A549 (cell line): Measurements from ENCODE around the gene RAD51B. TPM values are rescaled to one million over a fixed set of nuclear protein-coding genes. Genes with fewer than 3 reads are reported as not detected.

ENCODE experiments used
- ATAC-seq, 2 experiments: fragments of 200-7000 bp in 1 of 2; fragments of >200 bp in 1 of 2; cut with Nextera tagmentation in 1 of 2; cut with Tn5 transposase in 1 of 2; 3 replicates each; pipeline versions ENCODE4 v1.8.0 to v1.9.1; 2018 to 2020; ENCODE audit warnings: mild to moderate bottlenecking in 1 of 2, moderate library complexity in 1 of 2
- CTCF ChIA-PET: fragments of 300-600 bp; sonication (Branson Sonifier 250); formaldehyde crosslinking; extraction: SDS; loops from one replicate; lab custom pipeline; 2021; ENCODE audit warnings: antibody characterized with exemption, inconsistent platforms; lab: Yijun Ruan, JAX
- POLR2A ChIA-PET: fragments of 350-600 bp; formaldehyde crosslinking; extraction: SDS; loops from one replicate; lab custom pipeline; 2021; ENCODE audit warnings: antibody characterized with exemption, inconsistent platforms; lab: Yijun Ruan, JAX
- DNase-seq, 2 experiments: peaks; one replicate each; pipeline versions ENCODE4 v3.0.0 to v3.0.0-alpha.2; 2011 to 2016; ENCODE audit warnings: low read depth in 1 of 2, low spot score in 1 of 2
- FAIRE-seq: peaks from 2 replicates; lab custom pipeline; 2011; peaks lifted over from hg19 to GRCh38; lab: Jason Lieb, UNC
- H3K27ac ChIP-seq, 2 experiments: fragments of >200 bp; sonication (Bioruptor Twin); formaldehyde crosslinking; 3 replicates each; pipeline ENCODE4 v1.5.1; 2016 to 2017
- H3K4me1 ChIP-seq: fragments of >200 bp; sonication (Bioruptor Twin); formaldehyde crosslinking; 3 replicates; pipeline ENCODE4 v1.6.1; 2016
- H3K4me2 ChIP-seq: fragments of >200 bp; sonication (Bioruptor Twin); formaldehyde crosslinking; 3 replicates; pipeline ENCODE4 v1.6.1; 2016
- H3K4me3 ChIP-seq: fragments of >200 bp; sonication (Bioruptor Twin); formaldehyde crosslinking; 3 replicates; pipeline ENCODE4 v1.5.1; 2016
- H3K9me3 ChIP-seq: fragments of >200 bp; sonication (Bioruptor Twin); formaldehyde crosslinking; 3 replicates; pipeline ENCODE4 v1.6.1; 2016
- BHLHE40 ChIP-seq: IDR thresholded peaks from 2 replicates; pipeline ENCODE4 v1.6.1; 2012; ENCODE audit warnings: low read depth, low read length, inconsistent platforms
- CHD2 ChIP-seq: fragments of 150-350 bp; IDR thresholded peaks from 2 replicates; pipeline ENCODE4 v1.6.1; 2014; ENCODE audit warnings: low read length; ENCODE audit not compliant: partially characterized antibody
- EHF ChIP-seq: fragments of 250-450 bp; sonication (Bioruptor Pico); IDR thresholded peaks from 2 replicates; pipeline ENCODE4 v1.5.0; 2020; ENCODE audit warnings: mild to moderate bottlenecking
- FOSL2 ChIP-seq, 2 experiments: fragments of 450-650 bp in 1 of 2; fragments of >200 bp in 1 of 2; sonication (Bioruptor Twin) in 1 of 2; formaldehyde crosslinking; IDR thresholded peaks; 2 replicates each; pipeline versions ENCODE4 v1.5.0 to v1.6.1; 2016 to 2020; ENCODE audit warnings: mild to moderate bottlenecking in 1 of 2, moderate library complexity in 1 of 2
- GATA3 ChIP-seq: IDR thresholded peaks from 2 replicates; pipeline ENCODE4 v1.6.1; 2012; ENCODE audit warnings: borderline replicate concordance
- HEYL ChIP-seq: fragments of 250-450 bp; sonication (Bioruptor Pico); IDR thresholded peaks from 2 replicates; pipeline ENCODE4 v1.8.0; 2021; ENCODE audit warnings: mild to moderate bottlenecking, moderate library complexity
- HOXB5 ChIP-seq: fragments of 250-450 bp; sonication (Bioruptor Pico); IDR thresholded peaks from 2 replicates; pipeline ENCODE4 v1.5.0; 2020; ENCODE audit warnings: mild to moderate bottlenecking, moderate library complexity
- KDM1A ChIP-seq: fragments of 200-600 bp; sonication (generic); IDR thresholded peaks from 2 replicates; pipeline ENCODE4 v1.6.1; 2016; ENCODE audit warnings: low read depth, mild to moderate bottlenecking
- NPAS2 ChIP-seq: fragments of 250-450 bp; sonication (Bioruptor Pico); IDR thresholded peaks from 2 replicates; pipeline ENCODE4 v1.8.0; 2022; ENCODE audit warnings: mild to moderate bottlenecking, moderate library complexity, borderline replicate concordance
- POLR2A ChIP-seq: IDR thresholded peaks from 2 replicates; pipeline ENCODE4 v1.6.1; 2012; ENCODE audit warnings: mild to moderate bottlenecking, low read length
- RCOR1 ChIP-seq: fragments of 150-350 bp; IDR thresholded peaks from 2 replicates; pipeline ENCODE4 v1.6.1; 2014; ENCODE audit warnings: antibody characterized with exemption, low read length, low read depth
- SMC3 ChIP-seq: fragments of >200 bp; sonication (Bioruptor Twin); formaldehyde crosslinking; IDR thresholded peaks from 3 replicates; pipeline ENCODE4 v1.6.1; 2018; ENCODE audit warnings: inconsistent platforms
- TFCP2L1 ChIP-seq: fragments of 250-450 bp; sonication (Bioruptor Pico); IDR thresholded peaks from 2 replicates; pipeline ENCODE4 v1.5.0; 2021; ENCODE audit warnings: mild to moderate bottlenecking
- ZC3H11A ChIP-seq: fragments of 450-650 bp; IDR thresholded peaks from 2 replicates; pipeline ENCODE4 v1.6.1; 2014; ENCODE audit warnings: antibody characterized with exemption, mild to moderate bottlenecking
- WGBS: methylation state at CpG from one replicate; pipeline ENCODE4 v1.1.6; 2017; ENCODE audit errors: missing lambda C conversion rate; 5-methylcytosine and 5-hydroxymethylcytosine counted together
- polyA plus RNA-seq, 4 experiments: library from polyadenylated mRNA; depleted of rRNA in 3 of 4; stranded (reverse); fragments of >200 nt; fragmentation: RNase III in 1 of 4; extraction: RNeasy Plus Mini Kit Qiagen cat#74134 plus additional on column Dnase treatment in 1 of 4; gene quantifications; 2 replicates in 3 of 4; 3 replicates in 1 of 4; pipeline ENCODE4 v1.2.3, GENCODE V29; 2011 to 2017
- TF ChIP-seq, protein P1 (sequence below): fragments of 200-600 bp; sonication (generic); IDR thresholded peaks from 2 replicates; pipeline ENCODE4 v1.6.1; 2016; ENCODE audit warnings: antibody characterized with exemption, mild to moderate bottlenecking, moderate library complexity
- TF ChIP-seq, protein P2 (sequence below): fragments of >200 bp; sonication (Bioruptor Twin); formaldehyde crosslinking; IDR thresholded peaks from 3 replicates; pipeline ENCODE4 v1.6.1; 2016
- TF ChIP-seq, protein P3 (sequence below): fragments of 250-450 bp; sonication (Bioruptor Pico); IDR thresholded peaks from 2 replicates; pipeline ENCODE4 v1.5.0; 2020; ENCODE audit warnings: low read depth, mild to moderate bottlenecking, moderate library complexity
- TF ChIP-seq, protein P4 (sequence below): IDR thresholded peaks from 2 replicates; pipeline ENCODE4 v1.6.1; 2012

RAD51B gene
- polyA plus RNA-seq, 2 of the 4 experiments (the other 2 are of a cell fraction): 7.2 to 10.8 TPM

DNA sequence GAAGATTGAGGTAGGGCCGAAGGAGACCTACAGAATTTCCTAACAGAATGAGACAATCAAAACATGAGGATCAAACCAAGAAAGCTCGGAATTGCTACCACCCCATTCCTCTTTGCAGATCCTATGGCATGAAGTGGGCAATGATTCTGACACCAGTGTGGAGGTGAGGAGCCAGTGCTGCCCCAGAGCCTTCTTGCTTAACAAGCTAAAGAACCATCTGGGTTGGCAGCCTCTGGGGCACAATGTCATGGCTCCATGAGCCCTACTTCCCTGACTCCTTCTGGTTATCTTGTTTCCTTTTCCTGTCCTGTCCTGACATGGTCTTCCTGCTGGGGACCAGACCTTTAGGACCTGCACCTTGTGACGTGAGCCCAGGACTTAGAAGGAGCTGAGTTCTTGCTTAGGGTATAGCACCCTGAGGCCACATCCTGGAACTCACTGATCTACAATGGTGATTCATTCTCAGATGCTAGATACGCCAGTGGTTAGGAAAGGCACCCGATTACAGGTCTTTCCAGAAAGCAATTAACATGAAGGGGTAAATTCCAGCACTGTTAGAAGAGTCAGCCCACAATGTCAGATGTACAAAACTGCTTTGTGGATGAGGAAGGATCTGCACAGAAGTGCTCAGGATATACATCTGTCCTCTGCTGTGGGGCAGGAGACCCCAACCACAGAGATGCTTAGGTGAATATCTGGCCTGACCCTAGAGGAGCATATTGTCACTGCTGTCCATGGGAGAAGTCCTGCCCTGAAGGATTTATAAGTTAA, 649.0 kb downstream of the RAD51B start:
- Histone ChIP-seq H3K9me3 (no peaks in the 10 kb centered on the region), H3K4me1 (peaks cover 81% of the 10 kb centered on the region)
- 65% methylated on average over 5 of the region's 5 CpGs for WGBS
- no peak for TF ChIP-seq SMC3
- TF ChIP-seq, protein P1, sequence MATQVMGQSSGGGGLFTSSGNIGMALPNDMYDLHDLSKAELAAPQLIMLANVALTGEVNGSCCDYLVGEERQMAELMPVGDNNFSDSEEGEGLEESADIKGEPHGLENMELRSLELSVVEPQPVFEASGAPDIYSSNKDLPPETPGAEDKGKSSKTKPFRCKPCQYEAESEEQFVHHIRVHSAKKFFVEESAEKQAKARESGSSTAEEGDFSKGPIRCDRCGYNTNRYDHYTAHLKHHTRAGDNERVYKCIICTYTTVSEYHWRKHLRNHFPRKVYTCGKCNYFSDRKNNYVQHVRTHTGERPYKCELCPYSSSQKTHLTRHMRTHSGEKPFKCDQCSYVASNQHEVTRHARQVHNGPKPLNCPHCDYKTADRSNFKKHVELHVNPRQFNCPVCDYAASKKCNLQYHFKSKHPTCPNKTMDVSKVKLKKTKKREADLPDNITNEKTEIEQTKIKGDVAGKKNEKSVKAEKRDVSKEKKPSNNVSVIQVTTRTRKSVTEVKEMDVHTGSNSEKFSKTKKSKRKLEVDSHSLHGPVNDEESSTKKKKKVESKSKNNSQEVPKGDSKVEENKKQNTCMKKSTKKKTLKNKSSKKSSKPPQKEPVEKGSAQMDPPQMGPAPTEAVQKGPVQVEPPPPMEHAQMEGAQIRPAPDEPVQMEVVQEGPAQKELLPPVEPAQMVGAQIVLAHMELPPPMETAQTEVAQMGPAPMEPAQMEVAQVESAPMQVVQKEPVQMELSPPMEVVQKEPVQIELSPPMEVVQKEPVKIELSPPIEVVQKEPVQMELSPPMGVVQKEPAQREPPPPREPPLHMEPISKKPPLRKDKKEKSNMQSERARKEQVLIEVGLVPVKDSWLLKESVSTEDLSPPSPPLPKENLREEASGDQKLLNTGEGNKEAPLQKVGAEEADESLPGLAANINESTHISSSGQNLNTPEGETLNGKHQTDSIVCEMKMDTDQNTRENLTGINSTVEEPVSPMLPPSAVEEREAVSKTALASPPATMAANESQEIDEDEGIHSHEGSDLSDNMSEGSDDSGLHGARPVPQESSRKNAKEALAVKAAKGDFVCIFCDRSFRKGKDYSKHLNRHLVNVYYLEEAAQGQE: peak; percentile 36; the same call in 1 of the 2 replicates
- TF ChIP-seq EHF (CRISPR knock-in tag): no peak
- no peak for TF ChIP-seq BHLHE40
- TF ChIP-seq HEYL: no peak
- no peak for TF ChIP-seq GATA3
- no peak for TF ChIP-seq ZC3H11A
- TF ChIP-seq CHD2: no peak
- no peak for TF ChIP-seq HOXB5
- no peak for TF ChIP-seq POLR2A
- TF ChIP-seq, protein P2, sequence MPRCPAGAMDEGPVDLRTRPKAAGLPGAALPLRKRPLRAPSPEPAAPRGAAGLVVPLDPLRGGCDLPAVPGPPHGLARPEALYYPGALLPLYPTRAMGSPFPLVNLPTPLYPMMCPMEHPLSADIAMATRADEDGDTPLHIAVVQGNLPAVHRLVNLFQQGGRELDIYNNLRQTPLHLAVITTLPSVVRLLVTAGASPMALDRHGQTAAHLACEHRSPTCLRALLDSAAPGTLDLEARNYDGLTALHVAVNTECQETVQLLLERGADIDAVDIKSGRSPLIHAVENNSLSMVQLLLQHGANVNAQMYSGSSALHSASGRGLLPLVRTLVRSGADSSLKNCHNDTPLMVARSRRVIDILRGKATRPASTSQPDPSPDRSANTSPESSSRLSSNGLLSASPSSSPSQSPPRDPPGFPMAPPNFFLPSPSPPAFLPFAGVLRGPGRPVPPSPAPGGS: no peak
- TF ChIP-seq KDM1A: no peak
- TF ChIP-seq, protein P3, sequence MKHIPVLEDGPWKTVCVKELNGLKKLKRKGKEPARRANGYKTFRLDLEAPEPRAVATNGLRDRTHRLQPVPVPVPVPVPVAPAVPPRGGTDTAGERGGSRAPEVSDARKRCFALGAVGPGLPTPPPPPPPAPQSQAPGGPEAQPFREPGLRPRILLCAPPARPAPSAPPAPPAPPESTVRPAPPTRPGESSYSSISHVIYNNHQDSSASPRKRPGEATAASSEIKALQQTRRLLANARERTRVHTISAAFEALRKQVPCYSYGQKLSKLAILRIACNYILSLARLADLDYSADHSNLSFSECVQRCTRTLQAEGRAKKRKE: no peak
- TF ChIP-seq, protein P4, sequence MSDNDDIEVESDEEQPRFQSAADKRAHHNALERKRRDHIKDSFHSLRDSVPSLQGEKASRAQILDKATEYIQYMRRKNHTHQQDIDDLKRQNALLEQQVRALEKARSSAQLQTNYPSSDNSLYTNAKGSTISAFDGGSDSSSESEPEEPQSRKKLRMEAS: no peak
- no peak for TF ChIP-seq RCOR1
- TF ChIP-seq FOSL2 (IDR thresholded peaks at IDR 0.05): no peak
- TF ChIP-seq FOSL2 (CRISPR knock-in tag; IDR thresholded peaks at IDR 0.05): 0 out of 2 replicates have a peak, but pooled peaks have one; percentile 6
- TF ChIP-seq, all 56 proteins: peak for 2
- Histone ChIP-seq H3K4me3 (no peak overlapping the region), H3K27ac (peak overlapping the region; percentile 85 to 100), H3K4me2 (peak overlapping the region; percentile 19)
- peak in 1 of 2 experiments; percentile 5; a peak in 3 of 6 replicates for ATAC-seq
- ChIA-PET POLR2A (interaction anchor here (1.1 to 1.8 kb wide), 2 partner anchors 10 to 311 kb away, joined by 3 to 5 read pairs; no protein-coding TSS in a partner anchor), CTCF (interaction anchor here (0.9 to 1.3 kb wide), 4 partner anchors 86 to 348 kb away, joined by 3 to 4 read pairs (median 3); no protein-coding TSS in a partner anchor)
- FAIRE-seq: no peak
- no peak for DNase-seq

DNA sequence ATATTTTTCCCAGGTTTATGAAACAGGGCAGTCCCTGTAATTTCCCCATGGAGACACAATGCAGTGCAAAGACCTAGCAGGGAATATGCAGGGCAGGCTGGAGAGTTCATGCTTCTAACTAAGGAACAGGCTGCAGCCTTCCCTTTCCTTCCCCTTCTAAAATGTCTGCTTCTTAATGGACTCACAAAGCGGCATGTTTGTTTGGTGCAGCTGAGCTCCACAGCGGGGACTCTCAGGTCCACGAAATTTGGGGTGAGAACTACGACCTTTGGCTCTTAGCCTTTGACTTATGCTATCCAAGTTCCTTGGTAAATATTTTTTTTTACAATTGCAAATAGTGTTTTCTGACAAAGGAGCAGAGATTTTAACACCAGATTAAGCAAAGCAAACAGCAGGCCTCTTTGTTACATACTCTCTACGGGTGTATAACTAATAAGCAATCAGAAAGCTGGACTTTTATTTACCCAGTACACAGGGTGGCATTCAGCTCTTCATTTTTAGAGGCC, 649.7 kb downstream of the RAD51B start:
- WGBS: 31% methylated on average over 5 of the region's 5 CpGs
- Histone ChIP-seq H3K9me3 (no peaks in the 10 kb centered on the region), H3K4me1 (peaks cover 79% of the 10 kb centered on the region), H3K27ac (peak overlapping the region; percentile 85 to 100), H3K4me2 (peak overlapping the region; percentile 19), H3K4me3 (no peak overlapping the region)
- CTCF ChIA-PET: interaction anchor here (1.0 to 1.3 kb wide), 3 partner anchors 97 to 347 kb away, joined by 3 to 4 read pairs (median 3); no protein-coding TSS in a partner anchor
- POLR2A ChIA-PET: interaction anchor here (1.8 kb wide), 1 partner anchor 10 kb away, joined by 5 read pairs; no protein-coding TSS in a partner anchor
- peak in 1 of 2 experiments; percentile 27; a peak in 3 of 6 replicates for ATAC-seq
- TF ChIP-seq GATA3 (peak; percentile 91), NPAS2 (CRISPR knock-in tag) (no peak), TFCP2L1 (no peak)
- TF ChIP-seq, protein P1: 0 out of 2 replicates have a peak, but pooled peaks have one; percentile 6
- no peak for FAIRE-seq
- DNase-seq: no peak
